ENCODE results near the gene IQCC.

Gene IQCC

DNA sequence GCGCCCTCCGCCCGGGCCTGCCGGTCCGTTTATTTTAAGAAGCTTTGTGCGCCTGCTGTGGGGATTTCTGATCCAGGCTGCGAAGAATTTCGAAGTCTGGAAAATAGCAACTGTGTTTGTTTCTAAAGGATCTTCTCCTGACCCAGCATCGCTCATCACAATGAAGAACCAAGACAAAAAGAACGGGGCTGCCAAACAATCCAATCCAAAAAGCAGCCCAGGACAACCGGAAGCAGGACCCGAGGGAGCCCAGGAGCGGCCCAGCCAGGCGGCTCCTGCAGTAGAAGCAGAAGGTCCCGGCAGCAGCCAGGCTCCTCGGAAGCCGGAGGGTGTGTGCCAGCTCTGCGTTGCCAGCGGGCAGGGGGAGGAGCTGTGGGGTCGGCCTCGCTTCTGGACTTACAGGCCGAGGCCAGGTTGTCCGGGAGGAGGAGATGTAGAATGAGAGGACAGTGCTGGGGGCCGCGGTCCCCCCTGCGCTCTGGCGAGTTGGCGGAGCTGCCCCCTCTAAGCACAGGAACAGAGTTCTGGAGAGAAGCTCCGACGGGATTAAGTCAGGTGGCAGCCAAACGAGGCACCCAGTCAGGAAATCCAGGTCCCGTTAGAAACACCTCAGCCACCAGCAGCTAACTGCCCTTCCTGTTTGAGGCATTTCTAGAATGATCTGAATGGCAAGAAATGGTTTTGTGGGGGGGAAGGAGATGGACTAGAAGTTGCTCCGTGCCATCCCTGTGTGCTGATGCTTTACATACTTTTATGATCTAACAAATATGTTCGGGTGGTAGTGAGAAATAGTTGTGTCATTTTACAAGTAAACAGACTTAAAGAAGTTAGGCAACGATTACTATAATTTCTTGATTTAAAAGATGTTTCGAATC, 25.0 kb upstream of the IQCC start:
- peak overlapping the region; percentile 84 to 86 for H3K4me3 ChIP-seq (ENCODE audit: low read length in 2 of 2)
- no peaks in the 10 kb centered on the region for H3K9me3 ChIP-seq (ENCODE audit: control insufficient read depth in 2 of 2, low read length in 2 of 2)
- H3K4me1 ChIP-seq (ENCODE audit: control insufficient read depth in 2 of 2, insufficient read depth in 2 of 2, low read length in 2 of 2), result peaks cover 22 to 28% of the 10 kb centered on the region in 2 donors
- peak overlapping the region; percentile 92 to 97 for H3K27ac ChIP-seq (ENCODE audit: low read depth in 2 of 2, low read length in 2 of 2)
- no peaks in the 10 kb centered on the region for H3K27me3 ChIP-seq (ENCODE audit: control insufficient read depth in 2 of 2, insufficient read depth in 2 of 2, low read length in 2 of 2)
- peak overlapping the region; percentile 86 to 91 for H3K9ac ChIP-seq (ENCODE audit: low read depth in 1 of 2, low read length in 2 of 2)
- H3K36me3 ChIP-seq (ENCODE audit: control insufficient read depth in 2 of 2, insufficient read depth in 2 of 2, low read length in 2 of 2), result peaks cover 20 to 22% of the 10 kb centered on the region in 2 donors

DNA sequence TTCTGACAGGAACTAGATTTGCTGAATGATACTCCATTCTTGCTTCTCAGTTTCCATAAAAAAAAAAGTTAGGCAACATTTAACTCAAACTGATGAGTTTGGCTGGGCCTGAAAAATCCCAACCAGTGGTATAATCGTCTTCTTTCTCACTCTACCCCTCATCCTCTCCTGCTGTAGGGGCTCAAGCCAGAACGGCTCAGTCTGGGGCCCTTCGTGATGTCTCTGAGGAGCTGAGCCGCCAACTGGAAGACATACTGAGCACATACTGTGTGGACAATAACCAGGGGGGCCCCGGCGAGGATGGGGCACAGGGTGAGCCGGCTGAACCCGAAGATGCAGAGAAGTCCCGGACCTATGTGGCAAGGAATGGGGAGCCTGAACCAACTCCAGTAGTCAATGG, 24.4 kb upstream of the IQCC start:
- Histone ChIP-seq H3K27ac (ENCODE audit: low read depth in 2 of 2, low read length in 2 of 2) (no peak overlapping the region), H3K4me1 (ENCODE audit: control insufficient read depth in 2 of 2, insufficient read depth in 2 of 2, low read length in 2 of 2) (peaks cover 22 to 28% of the 10 kb centered on the region in 2 donors), H3K4me3 (ENCODE audit: low read length in 2 of 2) (peak overlapping the region; percentile 84 to 86), H3K36me3 (ENCODE audit: control insufficient read depth in 2 of 2, insufficient read depth in 2 of 2, low read length in 2 of 2) (peaks cover 22 to 24% of the 10 kb centered on the region in 2 donors), H3K9me3 (ENCODE audit: control insufficient read depth in 2 of 2, low read length in 2 of 2) (no peaks in the 10 kb centered on the region), H3K9ac (ENCODE audit: low read depth in 1 of 2, low read length in 2 of 2) (peak overlapping the region; percentile 86 to 91), H3K27me3 (ENCODE audit: control insufficient read depth in 2 of 2, insufficient read depth in 2 of 2, low read length in 2 of 2) (no peaks in the 10 kb centered on the region)

DNA sequence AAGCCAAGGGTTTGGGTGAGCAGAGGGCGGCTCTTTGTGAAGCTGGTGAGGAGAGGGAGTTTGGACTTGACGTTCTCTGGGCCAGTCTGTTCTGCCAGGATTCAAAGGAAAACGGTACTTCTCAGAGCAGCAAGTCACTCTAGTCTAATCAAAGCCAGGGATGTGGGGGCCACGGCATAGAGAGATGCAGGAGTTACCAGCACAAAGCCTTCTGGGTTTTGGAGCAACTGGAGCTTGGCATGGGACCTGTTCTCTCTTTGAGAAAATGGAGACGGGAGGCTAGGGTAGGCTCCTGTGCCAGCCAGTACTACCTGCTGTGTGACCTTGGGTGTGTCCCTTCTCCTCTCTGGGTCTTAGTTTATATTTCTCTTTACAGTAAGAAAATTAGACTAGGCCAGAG, 23.9 kb upstream of the IQCC start:
- peak overlapping the region; percentile 19 to 84 for H3K4me3 ChIP-seq (ENCODE audit: low read length in 2 of 2)
- H3K9ac ChIP-seq (ENCODE audit: low read depth in 1 of 2, low read length in 2 of 2), result peak overlapping the region in 1 of 2 donors; percentile 10
- H3K9me3 ChIP-seq (ENCODE audit: control insufficient read depth in 2 of 2, low read length in 2 of 2), result no peaks in the 10 kb centered on the region
- H3K4me1 ChIP-seq (ENCODE audit: control insufficient read depth in 2 of 2, insufficient read depth in 2 of 2, low read length in 2 of 2), result peaks cover 22 to 28% of the 10 kb centered on the region in 2 donors
- no peaks in the 10 kb centered on the region for H3K27me3 ChIP-seq (ENCODE audit: control insufficient read depth in 2 of 2, insufficient read depth in 2 of 2, low read length in 2 of 2)
- no peak overlapping the region for H3K27ac ChIP-seq (ENCODE audit: low read depth in 2 of 2, low read length in 2 of 2)
- peaks cover 24 to 29% of the 10 kb centered on the region in 2 donors for H3K36me3 ChIP-seq (ENCODE audit: control insufficient read depth in 2 of 2, insufficient read depth in 2 of 2, low read length in 2 of 2)

DNA sequence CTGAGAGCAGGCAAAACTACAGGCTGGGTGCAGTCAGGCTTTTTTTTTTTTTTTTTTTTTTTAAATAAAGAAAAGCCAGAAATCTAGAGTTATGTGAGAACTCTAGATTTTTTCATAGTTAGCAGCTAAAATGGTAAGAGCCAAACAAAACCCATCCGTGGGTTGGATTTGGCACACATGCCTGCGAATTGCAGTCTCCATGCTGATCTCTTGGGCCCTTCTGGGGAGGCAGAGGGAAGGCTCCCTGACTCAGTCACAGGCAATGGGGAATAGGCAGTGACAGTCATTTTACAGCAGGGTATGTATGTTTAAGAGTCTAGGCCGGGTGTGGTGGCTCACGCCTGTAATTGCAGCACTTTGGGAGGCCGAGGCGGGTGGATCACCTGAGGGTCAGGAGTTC, 23.4 kb upstream of the IQCC start:
- H3K4me1 ChIP-seq (ENCODE audit: control insufficient read depth in 2 of 2, insufficient read depth in 2 of 2, low read length in 2 of 2), result peaks cover 22 to 28% of the 10 kb centered on the region in 2 donors
- H3K27ac ChIP-seq (ENCODE audit: low read depth in 2 of 2, low read length in 2 of 2), result no peak overlapping the region
- no peaks in the 10 kb centered on the region for H3K9me3 ChIP-seq (ENCODE audit: control insufficient read depth in 2 of 2, low read length in 2 of 2)
- peaks cover 24 to 32% of the 10 kb centered on the region in 2 donors for H3K36me3 ChIP-seq (ENCODE audit: control insufficient read depth in 2 of 2, insufficient read depth in 2 of 2, low read length in 2 of 2)
- H3K27me3 ChIP-seq (ENCODE audit: control insufficient read depth in 2 of 2, insufficient read depth in 2 of 2, low read length in 2 of 2), result no peaks in the 10 kb centered on the region
- no peak overlapping the region for H3K9ac ChIP-seq (ENCODE audit: low read depth in 1 of 2, low read length in 2 of 2)
- peak overlapping the region in 1 of 2 donors; percentile 20 for H3K4me3 ChIP-seq (ENCODE audit: low read length in 2 of 2)

DNA sequence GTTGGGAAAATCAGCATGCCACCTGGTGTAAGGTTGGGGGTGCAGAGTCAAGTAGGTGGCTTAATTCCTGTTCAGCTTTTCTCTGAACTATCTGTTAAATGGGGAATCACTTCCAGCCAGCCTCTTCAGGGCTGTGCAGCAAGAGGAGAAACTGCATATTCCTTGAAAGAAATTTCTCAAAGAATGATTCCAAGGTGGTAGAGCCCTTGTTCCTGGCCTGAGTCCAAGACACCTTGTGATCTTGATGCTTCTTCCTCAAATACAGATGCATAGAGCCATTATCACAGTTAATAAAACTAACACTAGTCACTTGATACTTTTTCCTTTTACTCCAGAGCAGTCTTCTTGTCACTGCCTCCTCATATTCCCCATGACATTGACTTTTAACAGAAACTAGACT, 20.8 kb upstream of the IQCC start:
- Histone ChIP-seq H3K4me1 (ENCODE audit: control insufficient read depth in 2 of 2, insufficient read depth in 2 of 2, low read length in 2 of 2) (peaks cover 14 to 22% of the 10 kb centered on the region in 2 donors), H3K27ac (ENCODE audit: low read depth in 2 of 2, low read length in 2 of 2) (no peak overlapping the region), H3K36me3 (ENCODE audit: control insufficient read depth in 2 of 2, insufficient read depth in 2 of 2, low read length in 2 of 2) (peaks cover 42 to 56% of the 10 kb centered on the region in 2 donors), H3K27me3 (ENCODE audit: control insufficient read depth in 2 of 2, insufficient read depth in 2 of 2, low read length in 2 of 2) (no peaks in the 10 kb centered on the region), H3K4me3 (ENCODE audit: low read length in 2 of 2) (no peak overlapping the region), H3K9me3 (ENCODE audit: control insufficient read depth in 2 of 2, low read length in 2 of 2) (no peaks in the 10 kb centered on the region), H3K9ac (ENCODE audit: low read depth in 1 of 2, low read length in 2 of 2) (no peak overlapping the region)

DNA sequence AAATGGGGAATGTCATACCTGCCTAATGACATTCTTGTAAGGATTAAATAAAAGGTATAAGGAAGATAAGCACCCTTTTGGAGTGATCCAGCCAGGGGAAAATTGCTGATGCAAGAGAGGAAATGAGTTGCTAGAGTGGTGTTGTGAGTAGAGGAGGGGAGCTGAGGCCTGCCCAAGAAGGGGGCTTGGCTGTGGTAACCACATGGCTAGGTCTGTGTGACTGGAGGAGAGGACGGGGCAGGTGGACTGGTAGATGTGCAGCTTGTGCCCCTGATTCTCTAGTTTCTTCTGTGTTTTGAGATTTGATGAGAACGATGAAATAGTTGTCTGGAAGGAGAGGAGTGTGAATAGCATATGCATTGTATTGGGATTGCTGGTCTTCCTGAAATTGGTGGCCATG, 19.4 kb upstream of the IQCC start:
- Histone ChIP-seq H3K36me3 (ENCODE audit: control insufficient read depth in 2 of 2, insufficient read depth in 2 of 2, low read length in 2 of 2) (peaks cover 55 to 68% of the 10 kb centered on the region in 2 donors), H3K27ac (ENCODE audit: low read depth in 2 of 2, low read length in 2 of 2) (no peak overlapping the region), H3K9me3 (ENCODE audit: control insufficient read depth in 2 of 2, low read length in 2 of 2) (no peaks in the 10 kb centered on the region), H3K27me3 (ENCODE audit: control insufficient read depth in 2 of 2, insufficient read depth in 2 of 2, low read length in 2 of 2) (no peaks in the 10 kb centered on the region), H3K4me1 (ENCODE audit: control insufficient read depth in 2 of 2, insufficient read depth in 2 of 2, low read length in 2 of 2) (peaks cover 9 to 11% of the 10 kb centered on the region in 2 donors), H3K9ac (ENCODE audit: low read depth in 1 of 2, low read length in 2 of 2) (no peak overlapping the region), H3K4me3 (ENCODE audit: low read length in 2 of 2) (no peak overlapping the region)

DNA sequence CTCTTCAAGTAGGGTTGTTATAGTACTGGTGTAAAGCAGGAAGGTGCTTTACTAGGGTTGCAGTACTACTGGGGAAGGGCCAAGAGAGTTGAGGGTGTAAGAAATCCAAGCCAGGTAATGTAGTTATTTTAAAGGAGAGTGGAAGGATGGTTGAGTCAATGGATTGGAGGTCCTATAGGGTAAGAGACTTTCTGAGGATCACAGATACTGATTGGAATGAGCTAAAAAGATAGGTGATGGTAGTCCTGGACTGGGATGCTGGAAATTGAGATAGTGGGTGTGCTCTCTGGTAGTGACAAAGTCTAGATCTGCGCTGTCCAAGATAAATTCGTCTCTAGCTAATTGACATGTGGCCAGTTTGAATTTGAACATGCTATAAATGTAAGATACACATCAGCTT, 19.0 kb upstream of the IQCC start:
- H3K9ac ChIP-seq (ENCODE audit: low read depth in 1 of 2, low read length in 2 of 2), result no peak overlapping the region
- H3K4me1 ChIP-seq (ENCODE audit: control insufficient read depth in 2 of 2, insufficient read depth in 2 of 2, low read length in 2 of 2), result peaks cover 5 to 7% of the 10 kb centered on the region in 2 donors
- H3K27me3 ChIP-seq (ENCODE audit: control insufficient read depth in 2 of 2, insufficient read depth in 2 of 2, low read length in 2 of 2), result no peaks in the 10 kb centered on the region

DNA sequence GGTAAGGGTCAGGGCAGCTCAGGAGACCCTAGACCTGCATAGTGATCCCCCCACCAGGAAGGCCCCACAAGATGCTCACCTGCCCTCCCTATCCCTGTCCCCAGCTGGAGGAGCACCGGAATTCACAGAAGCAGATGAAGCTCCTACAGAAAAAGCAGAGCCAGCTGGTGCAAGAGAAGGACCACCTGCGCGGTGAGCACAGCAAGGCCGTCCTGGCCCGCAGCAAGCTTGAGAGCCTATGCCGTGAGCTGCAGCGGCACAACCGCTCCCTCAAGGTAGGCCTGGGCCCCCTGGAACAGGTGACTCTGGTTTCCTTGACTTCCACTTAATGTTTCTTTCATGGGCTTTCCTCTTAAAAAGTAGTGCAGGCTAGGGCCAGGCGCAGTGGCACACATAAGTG, 17.6 kb upstream of the IQCC start:
- Histone ChIP-seq H3K27ac (ENCODE audit: low read depth in 2 of 2, low read length in 2 of 2) (no peak overlapping the region), H3K4me1 (ENCODE audit: control insufficient read depth in 2 of 2, insufficient read depth in 2 of 2, low read length in 2 of 2) (peaks cover 0 to 3% of the 10 kb centered on the region in 2 donors), H3K9ac (ENCODE audit: low read depth in 1 of 2, low read length in 2 of 2) (no peak overlapping the region), H3K36me3 (ENCODE audit: control insufficient read depth in 2 of 2, insufficient read depth in 2 of 2, low read length in 2 of 2) (peaks cover 64 to 78% of the 10 kb centered on the region in 2 donors), H3K4me3 (ENCODE audit: low read length in 2 of 2) (no peak overlapping the region), H3K9me3 (ENCODE audit: control insufficient read depth in 2 of 2, low read length in 2 of 2) (no peaks in the 10 kb centered on the region), H3K27me3 (ENCODE audit: control insufficient read depth in 2 of 2, insufficient read depth in 2 of 2, low read length in 2 of 2) (no peaks in the 10 kb centered on the region)

More for the DNA sequence above, 19.0 kb upstream of the IQCC start:
- Histone ChIP-seq H3K36me3 (ENCODE audit: control insufficient read depth in 2 of 2, insufficient read depth in 2 of 2, low read length in 2 of 2) (peaks cover 57 to 71% of the 10 kb centered on the region in 2 donors), H3K27ac (ENCODE audit: low read depth in 2 of 2, low read length in 2 of 2) (no peak overlapping the region), H3K4me3 (ENCODE audit: low read length in 2 of 2) (no peak overlapping the region), H3K9me3 (ENCODE audit: control insufficient read depth in 2 of 2, low read length in 2 of 2) (no peaks in the 10 kb centered on the region)

DNA sequence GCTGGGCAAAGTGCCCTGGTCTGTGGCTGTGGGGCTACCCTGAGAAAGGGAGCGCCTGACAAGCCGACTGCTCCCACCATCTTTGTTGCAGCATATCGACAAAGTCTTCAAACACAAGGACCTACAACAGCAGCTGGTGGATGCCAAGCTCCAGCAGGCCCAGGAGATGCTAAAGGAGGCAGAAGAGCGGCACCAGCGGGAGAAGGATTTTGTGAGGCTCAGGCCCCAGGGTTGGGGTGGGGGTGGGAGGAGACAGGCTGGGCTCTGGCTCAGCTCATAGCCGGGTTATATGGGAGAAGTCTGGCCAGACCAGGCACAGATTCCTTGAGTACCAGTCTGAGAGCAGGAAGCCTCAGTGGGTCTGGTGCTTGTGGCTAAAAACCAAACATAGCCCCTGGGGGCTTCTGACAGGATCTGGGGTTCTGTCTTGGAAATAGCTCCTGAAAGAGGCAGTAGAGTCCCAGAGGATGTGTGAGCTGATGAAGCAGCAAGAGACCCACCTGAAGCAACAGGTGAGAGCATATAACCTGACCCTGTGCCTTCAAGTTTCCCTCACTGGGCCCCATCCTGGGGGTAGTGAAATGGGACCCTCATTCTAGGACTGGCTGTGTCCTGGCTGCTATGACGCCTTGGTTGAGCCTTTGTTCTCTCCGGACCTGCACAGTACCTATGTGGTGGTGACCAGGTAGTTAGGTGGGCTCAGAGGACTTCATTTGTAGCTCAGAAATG, 13.1 kb upstream of the IQCC start:
- no peak overlapping the region for H3K27ac ChIP-seq (ENCODE audit: low read depth in 2 of 2, low read length in 2 of 2)
- no peaks in the 10 kb centered on the region for H3K4me1 ChIP-seq (ENCODE audit: control insufficient read depth in 2 of 2, insufficient read depth in 2 of 2, low read length in 2 of 2)
- H3K36me3 ChIP-seq (ENCODE audit: control insufficient read depth in 2 of 2, insufficient read depth in 2 of 2, low read length in 2 of 2), result peaks cover 77 to 93% of the 10 kb centered on the region in 2 donors
- no peak overlapping the region for H3K4me3 ChIP-seq (ENCODE audit: low read length in 2 of 2)
- no peak overlapping the region for H3K9ac ChIP-seq (ENCODE audit: low read depth in 1 of 2, low read length in 2 of 2)
- H3K27me3 ChIP-seq (ENCODE audit: control insufficient read depth in 2 of 2, insufficient read depth in 2 of 2, low read length in 2 of 2), result no peaks in the 10 kb centered on the region
- H3K9me3 ChIP-seq (ENCODE audit: control insufficient read depth in 2 of 2, low read length in 2 of 2), result no peaks in the 10 kb centered on the region

DNA sequence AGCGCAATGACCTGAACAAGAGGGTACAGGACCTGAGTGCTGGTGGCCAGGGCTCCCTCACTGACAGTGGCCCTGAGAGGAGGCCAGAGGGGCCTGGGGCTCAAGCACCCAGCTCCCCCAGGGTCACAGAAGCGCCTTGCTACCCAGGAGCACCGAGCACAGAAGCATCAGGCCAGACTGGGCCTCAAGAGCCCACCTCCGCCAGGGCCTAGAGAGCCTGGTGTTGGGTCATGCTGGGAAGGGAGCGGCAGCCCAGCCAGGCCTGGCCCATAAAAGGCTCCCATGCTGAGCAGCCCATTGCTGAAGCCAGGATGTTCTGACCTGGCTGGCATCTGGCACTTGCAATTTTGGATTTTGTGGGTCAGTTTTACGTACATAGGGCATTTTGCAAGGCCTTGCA, 10.5 kb upstream of the IQCC start:
- H3K36me3 ChIP-seq (ENCODE audit: control insufficient read depth in 2 of 2, insufficient read depth in 2 of 2, low read length in 2 of 2), result peaks cover 58 to 74% of the 10 kb centered on the region in 2 donors
- H3K27ac ChIP-seq (ENCODE audit: low read depth in 2 of 2, low read length in 2 of 2), result no peak overlapping the region

More for the DNA sequence above, 10.5 kb upstream of the IQCC start:
- H3K4me3 ChIP-seq (ENCODE audit: low read length in 2 of 2), result no peak overlapping the region
- H3K27me3 ChIP-seq (ENCODE audit: control insufficient read depth in 2 of 2, insufficient read depth in 2 of 2, low read length in 2 of 2), result no peaks in the 10 kb centered on the region
- no peak overlapping the region for H3K9ac ChIP-seq (ENCODE audit: low read depth in 1 of 2, low read length in 2 of 2)
- H3K9me3 ChIP-seq (ENCODE audit: control insufficient read depth in 2 of 2, low read length in 2 of 2), result no peaks in the 10 kb centered on the region
- H3K4me1 ChIP-seq (ENCODE audit: control insufficient read depth in 2 of 2, insufficient read depth in 2 of 2, low read length in 2 of 2), result peaks cover 2 to 3% of the 10 kb centered on the region in 2 donors

All from mucosa of rectum (tissue), 2 donors.